Islet of Langerhans (tissue), 1 donor: ENCODE data around the gene NT5E.
"Not testable (repeated sequence)": the region's sequence is repeated elsewhere in the genome, so short reads cannot be mapped to it uniquely, and the experiment has no call there.

Experiments used
- FAIRE-seq: peaks from one replicate; lab custom pipeline; 2011; peaks lifted over from hg19 to GRCh38; lab: Jason Lieb, UNC

NT5E gene

GRCh38 chr6:85494547-85495536, 45.0 kb downstream of the NT5E start:
- FAIRE-seq = no peak

DNA sequence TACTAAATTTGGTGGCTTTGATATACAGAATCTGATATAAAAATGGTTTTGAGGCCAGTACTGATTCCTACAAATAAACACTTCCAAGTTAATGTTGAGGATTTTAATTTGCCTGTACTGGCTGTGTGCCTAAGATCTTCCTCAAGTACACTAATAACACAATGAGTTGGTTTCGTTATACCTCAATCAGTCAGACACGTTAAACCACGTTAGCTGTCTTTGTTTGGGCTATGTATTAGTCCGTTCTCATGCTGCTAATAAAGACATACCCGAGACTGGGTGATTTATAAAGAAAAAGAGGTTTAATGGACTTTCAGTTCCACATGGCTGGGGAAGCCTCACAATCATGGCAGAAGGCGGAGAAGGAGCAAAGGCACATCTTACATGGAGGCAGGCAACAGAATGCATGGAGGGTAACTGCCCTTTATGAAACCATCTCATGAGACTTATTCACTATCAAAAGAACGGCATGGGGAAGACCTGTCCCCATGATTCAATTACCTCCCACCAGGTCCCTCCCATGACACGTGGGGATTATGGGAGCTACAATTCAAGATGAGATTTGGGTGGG, 46.2 kb downstream of the NT5E start:
- no peak for FAIRE-seq

DNA sequence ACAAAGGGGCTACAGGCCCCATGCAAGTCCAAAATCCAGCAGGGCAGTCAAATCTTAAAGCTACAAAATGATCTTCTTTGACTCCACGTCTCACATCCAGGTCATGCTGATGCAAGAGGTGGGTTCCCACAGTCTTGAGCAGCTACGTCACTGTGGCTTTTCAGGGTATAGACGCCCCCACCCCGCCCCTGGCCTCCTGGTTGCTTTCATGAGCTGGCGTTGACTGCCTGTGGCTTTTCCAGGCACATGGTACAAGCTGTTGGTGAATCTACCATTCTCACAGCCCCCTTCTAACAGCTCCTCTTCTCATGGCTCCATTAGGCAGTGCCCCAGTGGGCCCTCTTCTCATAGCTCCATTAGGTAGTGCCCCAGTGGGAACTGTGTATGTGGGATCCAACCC, 47.0 kb downstream of the NT5E start:
- FAIRE-seq = no peak

DNA sequence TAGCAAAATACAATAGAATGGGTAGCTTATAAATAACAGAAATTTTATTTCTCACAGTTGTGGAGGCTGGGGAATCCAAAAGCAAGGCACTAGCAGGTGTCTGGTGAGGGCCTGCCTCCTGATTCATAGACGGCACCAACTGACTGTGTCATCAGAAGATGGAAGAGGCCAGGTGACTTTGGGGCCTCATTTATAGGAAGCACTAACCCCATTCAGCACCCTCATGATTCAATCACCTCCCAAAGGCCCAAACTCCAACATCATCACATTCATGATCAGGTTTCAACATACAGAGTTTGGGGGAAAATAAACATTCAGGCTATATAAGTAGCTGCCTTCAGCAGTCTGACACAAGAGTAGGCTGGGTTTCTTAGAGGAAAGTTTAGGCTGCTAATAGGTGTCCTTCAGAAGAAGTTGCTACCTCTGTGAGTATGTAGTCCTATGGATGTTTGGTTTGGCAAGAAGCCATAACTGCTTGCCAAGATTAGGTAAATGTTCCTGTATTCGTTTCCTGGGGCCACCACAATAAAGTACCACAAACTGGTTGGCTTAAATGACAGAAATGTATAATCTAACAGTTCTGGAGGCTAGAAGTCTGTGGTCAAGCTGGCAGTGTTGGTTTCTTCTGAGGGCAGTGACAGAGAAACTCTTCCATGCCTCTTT, 48.8 kb downstream of the NT5E start:
- FAIRE-seq = no peak

GRCh38 chr6:85506441-85507093, 56.7 kb downstream of the NT5E start:
- no peak for FAIRE-seq

- peak; percentile 83 for FAIRE-seq
Observed at GRCh38 chr6:85516168-85516567, 66.3 kb downstream of the NT5E start.

- FAIRE-seq = not testable (repeated sequence)
Observed at GRCh38 chr6:85524281-85524680, 74.4 kb downstream of the NT5E start.

GRCh38 chr6:85537055-85537494, 87.2 kb downstream of the NT5E start:
- FAIRE-seq = peak; percentile 99

DNA sequence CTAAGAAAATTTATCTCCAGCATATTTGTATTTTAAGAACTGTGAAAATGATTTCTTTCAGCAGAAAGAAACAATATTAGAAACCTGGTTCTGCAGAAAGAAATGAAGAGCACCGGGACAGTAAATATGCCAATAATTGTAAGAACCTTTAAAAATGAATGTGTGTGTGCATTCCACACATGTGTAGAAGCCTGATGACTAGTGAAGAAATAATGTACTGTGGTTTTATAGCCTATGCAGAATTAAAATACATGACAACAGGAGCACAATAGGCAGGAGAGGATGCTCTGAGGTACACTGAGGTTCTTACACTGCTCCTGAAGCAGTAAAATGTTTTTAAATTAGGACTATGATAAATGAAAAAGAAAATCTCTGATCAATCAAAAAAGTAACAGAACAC, 94.9 kb downstream of the NT5E start:
- no peak for FAIRE-seq
